IPS DF 4.7 (cell line): ENCODE data around the gene KLK2.

ENCODE experiments used
- DNase-seq: peaks from one replicate; pipeline ENCODE4 v3.0.0-alpha.2; 2013; ENCODE audit warnings: low spot score; ENCODE audit errors: extremely low read depth

KLK2 gene

GRCh38 chr19:50850738-50851137 lies 22.5 kb upstream of the KLK2 start:
- DNase-seq: no peak

- no peak for DNase-seq
Measured at GRCh38 chr19:50851620-50852019, 21.6 kb upstream of the KLK2 start.

GRCh38 chr19:50854636-50855410 lies 18.4 kb upstream of the KLK2 start, which contains the start of gene KLK3:
Gene KLK3, plus strand, starts transcription at chr19:50854915. Its CDS starts 41 bp downstream, at chr19:50854956.
- DNase-seq: no peak

GRCh38 chr19:50857366-50857765 lies 15.9 kb upstream of the KLK2 start:
- no peak for DNase-seq

- no peak for DNase-seq
Measured at GRCh38 chr19:50858886-50859285, 14.4 kb upstream of the KLK2 start.

GRCh38 chr19:50859849-50860248 lies 13.4 kb upstream of the KLK2 start:
- DNase-seq: no peak

GRCh38 chr19:50861010-50861409 lies 12.2 kb upstream of the KLK2 start:
- DNase-seq: no peak

GRCh38 chr19:50861496-50862286 lies 11.5 kb upstream of the KLK2 start:
- no peak for DNase-seq

GRCh38 chr19:50869479-50869878 lies 3.8 kb upstream of the KLK2 start:
- DNase-seq: no peak

- DNase-seq: no peak
Measured at GRCh38 chr19:50870417-50871089, 2.7 kb upstream of the KLK2 start.

GRCh38 chr19:50874211-50874610 lies 972 bp downstream of the KLK2 start:
- DNase-seq: no peak

- no peak for DNase-seq
Measured at GRCh38 chr19:50875795-50876422, 2.7 kb downstream of the KLK2 start.

GRCh38 chr19:50876456-50876855 lies 3.2 kb downstream of the KLK2 start:
- DNase-seq: no peak

- no peak for DNase-seq
Measured at GRCh38 chr19:50877338-50877737, 4.1 kb downstream of the KLK2 start.

- no peak for DNase-seq
Measured at GRCh38 chr19:50878851-50879250, 5.6 kb downstream of the KLK2 start.

GRCh38 chr19:50880241-50880640 lies 7.0 kb downstream of the KLK2 start:
- DNase-seq: no peak

GRCh38 chr19:50882188-50882587 lies 8.9 kb downstream of the KLK2 start:
- no peak for DNase-seq

GRCh38 chr19:50889638-50890037 lies 16.4 kb downstream of the KLK2 start:
- DNase-seq: no peak

GRCh38 chr19:50890422-50891252 lies 17.4 kb downstream of the KLK2 start:
- DNase-seq: no peak

GRCh38 chr19:50891253-50891625 lies 18.0 kb downstream of the KLK2 start:
- no peak for DNase-seq
